Measurements from ENCODE around the gene LRBA.

- TF ChIP-seq CTCF (IDR thresholded peaks at IDR 0.05; ENCODE audit: low read depth, low read length, poor library complexity, severe bottlenecking) (no peak), EZH2phosphoT487 (IDR thresholded peaks at IDR 0.05; ENCODE audit: borderline replicate concordance, low read length) (no peak)
Measured at GRCh38 chr4:150501983-150502382, 513.1 kb downstream of the LRBA start.
